Renal cortical epithelial cell (primary cell): ENCODE results near the gene ZNF335. TPM values are rescaled to one million over a fixed set of nuclear protein-coding genes. Genes with fewer than 3 reads are reported as not detected.
A peak's percentile ranks its signal among the peaks of the same experiment; 100 is the strongest.
"Not testable (repeated sequence)": the region's sequence is repeated elsewhere in the genome, so short reads cannot be mapped to it uniquely, and the experiment has no call there.

Experiments used
- DNase-seq: peaks from one replicate; pipeline ENCODE4 v3.0.0-alpha.2; 2011; ENCODE audit warnings: low read depth
- total RNA-seq: library from RNA; depleted of rRNA; stranded (reverse); fragments of >200 nt; gene quantifications from 2 replicates; pipeline ENCODE4 v1.2.3, GENCODE V29; 2014

The ZNF335 gene
- total RNA-seq, 1 donor from 2014 or later: 16.1 TPM

DNA sequence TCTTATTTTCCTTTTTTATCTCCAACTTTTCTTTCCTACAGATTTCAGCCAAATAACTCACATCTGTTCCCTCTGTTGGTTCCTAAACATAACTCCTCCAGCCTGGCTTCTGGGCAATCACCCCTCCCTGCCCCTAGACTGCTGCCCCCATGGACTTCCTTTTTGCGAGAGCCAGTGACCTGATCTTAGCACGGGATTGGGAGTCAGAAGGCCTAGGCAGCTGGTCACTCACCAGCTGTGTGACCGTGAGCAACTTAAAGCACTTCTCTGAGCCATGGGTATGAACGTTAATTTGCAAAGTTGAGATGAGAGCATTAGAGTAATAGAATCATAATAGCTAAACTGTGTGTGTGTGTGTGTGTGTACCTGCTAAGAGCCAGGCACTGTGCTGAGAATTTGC lies 32.2 kb upstream of the ZNF335 start:
- DNase-seq: no peak

- DNase-seq: no peak
Measured at GRCh38 chr20:46002008-46002407, 30.0 kb upstream of the ZNF335 start.

GRCh38 chr20:46001498-46001897 lies 29.5 kb upstream of the ZNF335 start:
- no peak for DNase-seq

DNA sequence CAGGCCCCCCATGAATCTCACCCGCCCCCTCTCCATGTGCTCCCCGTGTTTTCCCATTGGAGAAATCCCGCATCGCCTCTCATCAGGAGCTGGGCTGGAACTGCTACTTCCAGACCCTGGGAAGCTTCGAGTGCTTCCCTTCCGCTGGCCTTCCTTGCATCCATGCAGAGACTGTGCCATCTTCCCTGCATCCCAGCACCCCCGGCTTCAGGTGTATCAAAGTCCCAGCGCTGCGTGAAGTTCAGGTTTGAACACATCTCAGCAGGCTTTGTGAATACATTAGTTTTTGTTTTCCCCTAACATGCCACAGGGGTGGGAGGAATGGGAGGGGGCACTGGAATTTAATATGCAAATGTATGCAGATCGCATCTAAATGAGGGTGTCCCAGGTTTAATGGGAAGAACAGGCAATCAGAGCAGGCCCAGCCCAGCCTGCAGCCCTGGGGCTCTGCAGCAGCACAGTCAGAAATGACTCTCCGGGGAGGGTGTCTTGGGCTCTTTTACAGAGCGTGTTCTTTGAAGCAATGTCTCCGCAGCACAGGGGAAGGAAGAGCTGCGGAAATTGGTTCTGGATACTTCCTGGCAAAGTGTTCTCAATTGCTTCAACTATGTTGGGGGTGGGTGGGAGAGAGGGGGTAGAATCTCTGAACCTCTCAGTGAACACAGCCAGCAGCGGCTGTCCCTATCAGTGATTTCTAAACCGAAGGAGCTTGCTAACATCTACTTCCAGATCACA lies 28.4 kb upstream of the ZNF335 start:
- no peak for DNase-seq

- DNase-seq: no peak
Measured at GRCh38 chr20:45999557-46000261, 27.7 kb upstream of the ZNF335 start.

DNA sequence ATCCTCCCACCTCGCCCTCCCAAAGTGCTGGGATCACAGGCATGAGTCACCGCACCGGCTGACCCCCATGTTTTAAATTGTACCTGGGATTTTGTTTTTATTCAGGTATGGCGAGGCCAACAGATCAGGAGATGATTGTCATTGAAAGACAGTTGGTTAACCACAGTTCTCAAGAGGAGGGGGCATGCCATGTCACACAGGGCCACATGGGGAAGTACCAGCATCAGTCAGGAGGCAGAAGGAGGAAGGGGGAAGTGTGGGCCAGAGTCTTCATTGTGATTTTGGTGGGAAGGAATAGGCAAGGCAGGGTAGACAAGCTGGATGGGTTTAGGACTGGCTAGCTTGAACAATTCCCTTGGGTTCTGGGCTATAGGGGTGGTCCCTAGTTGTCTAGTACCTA lies 26.8 kb upstream of the ZNF335 start:
- DNase-seq: no peak

DNA sequence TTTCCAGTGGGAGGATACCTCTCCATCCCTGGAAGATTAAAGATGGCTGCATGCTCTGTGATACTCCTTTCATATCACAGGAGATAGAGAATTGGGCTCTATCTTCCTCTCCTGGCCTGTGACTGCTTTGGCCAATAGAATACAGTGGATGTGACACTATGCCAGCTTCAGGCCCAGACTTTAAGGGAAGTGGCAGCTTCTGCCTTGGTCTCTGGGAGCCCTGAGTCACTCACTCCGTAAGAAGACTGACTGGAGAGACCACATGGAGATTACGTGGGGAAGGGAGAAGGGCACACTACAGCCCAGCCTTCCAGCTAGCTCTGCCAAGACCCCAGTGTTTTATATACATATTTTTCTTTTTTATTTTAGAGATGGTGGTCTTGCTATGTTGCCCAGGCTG lies 26.3 kb upstream of the ZNF335 start:
- no peak for DNase-seq

GRCh38 chr20:45997187-45997586 lies 25.2 kb upstream of the ZNF335 start:
- DNase-seq: no peak

GRCh38 chr20:45995495-45996097 lies 23.6 kb upstream of the ZNF335 start:
- not testable (repeated sequence) for DNase-seq

DNA sequence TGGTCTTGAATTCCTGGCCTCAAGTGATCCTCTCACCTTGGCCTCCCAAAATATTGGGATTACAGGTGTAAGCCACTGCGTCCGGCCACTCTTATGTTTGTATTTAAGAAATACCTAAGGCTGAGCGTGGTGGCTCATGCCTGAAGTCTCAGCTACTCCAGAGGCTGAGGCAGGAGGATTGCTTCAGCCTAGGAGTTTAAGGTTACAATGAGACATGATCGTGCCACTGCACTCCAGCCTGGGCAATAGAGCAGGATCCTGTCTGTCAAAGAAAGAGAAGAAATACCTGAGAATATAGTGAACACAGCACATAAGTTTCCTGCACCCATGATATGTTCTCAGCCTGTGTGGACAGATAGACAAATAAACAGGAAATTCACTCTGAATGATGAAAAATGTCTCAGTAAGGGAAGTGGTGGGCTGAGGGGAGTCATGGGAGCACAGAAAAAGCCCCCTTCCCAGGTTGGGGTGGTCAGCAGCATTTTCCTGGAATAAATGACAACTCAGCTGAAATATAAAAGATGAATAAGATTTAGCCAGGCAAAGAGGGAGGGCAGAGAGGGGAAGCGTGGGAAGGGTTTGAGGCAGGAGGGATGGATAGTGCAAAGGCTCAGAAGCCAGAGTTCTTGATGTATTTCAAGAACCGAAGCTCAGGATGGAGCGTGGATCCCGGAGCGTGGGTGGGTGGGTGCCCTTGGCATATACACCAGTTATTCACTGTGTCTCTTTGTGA lies 22.9 kb upstream of the ZNF335 start:
- DNase-seq: no peak

DNA sequence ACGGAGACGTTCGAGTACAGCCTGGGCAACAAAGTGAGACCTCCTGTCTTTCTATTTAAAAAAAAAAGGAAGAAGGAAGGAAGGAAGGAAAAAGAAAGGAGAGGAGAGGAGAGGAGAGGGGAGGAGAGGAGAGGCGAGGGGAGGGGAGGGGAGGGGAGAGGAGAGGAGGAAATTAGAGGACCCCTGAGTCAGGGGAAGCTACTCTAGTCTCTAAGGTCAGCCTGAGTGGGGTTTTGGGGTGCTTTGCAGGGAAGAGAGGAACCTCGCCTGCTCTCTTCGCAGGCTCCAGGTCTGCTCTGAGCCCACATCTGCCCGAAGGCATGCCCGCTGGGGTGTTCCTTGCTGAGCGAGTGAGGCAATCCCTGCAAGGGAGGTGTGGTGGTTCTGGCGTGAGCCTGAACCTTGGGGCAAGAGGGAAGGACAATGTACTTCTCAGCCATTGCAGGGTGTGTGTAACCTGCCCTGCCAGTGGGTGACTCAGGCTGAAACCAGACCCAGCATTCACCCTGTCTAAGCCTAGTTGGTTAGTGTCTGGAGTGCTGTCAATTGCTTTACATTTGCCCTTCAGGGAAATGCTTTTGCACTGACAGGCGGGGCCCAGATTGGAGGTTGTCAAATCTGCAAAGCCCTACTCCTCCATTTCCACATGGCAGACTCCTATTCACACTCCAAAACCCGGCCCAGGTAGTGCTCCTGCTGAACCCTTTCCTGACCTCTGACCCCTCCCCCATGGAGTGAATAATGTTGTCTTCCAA lies 21.4 kb upstream of the ZNF335 start:
- DNase-seq: peak; percentile 93

- DNase-seq: no peak
Measured at GRCh38 chr20:45991616-45992015, 19.6 kb upstream of the ZNF335 start.

DNA sequence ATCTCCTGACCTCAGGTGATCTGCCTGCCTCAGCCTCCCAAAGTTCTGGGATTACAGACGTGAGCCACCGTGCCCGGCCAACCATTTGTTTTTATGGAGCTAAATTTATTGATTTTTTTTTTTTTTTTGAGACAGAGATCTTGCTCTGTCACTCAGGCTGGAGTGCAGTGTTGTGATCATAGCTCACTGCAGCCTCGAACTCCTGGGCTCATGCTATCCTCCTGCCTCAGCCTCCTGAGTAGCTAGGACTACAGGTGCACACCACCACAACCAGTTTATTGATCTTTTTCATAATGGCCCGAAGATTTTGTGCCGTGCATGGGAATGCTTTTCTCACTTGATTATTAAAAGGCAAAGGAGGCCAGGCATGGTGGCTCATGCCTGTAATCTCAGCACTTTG lies 16.8 kb upstream of the ZNF335 start:
- not testable (repeated sequence) for DNase-seq

- no peak for DNase-seq
Measured at GRCh38 chr20:45987108-45987780, 15.2 kb upstream of the ZNF335 start.

DNA sequence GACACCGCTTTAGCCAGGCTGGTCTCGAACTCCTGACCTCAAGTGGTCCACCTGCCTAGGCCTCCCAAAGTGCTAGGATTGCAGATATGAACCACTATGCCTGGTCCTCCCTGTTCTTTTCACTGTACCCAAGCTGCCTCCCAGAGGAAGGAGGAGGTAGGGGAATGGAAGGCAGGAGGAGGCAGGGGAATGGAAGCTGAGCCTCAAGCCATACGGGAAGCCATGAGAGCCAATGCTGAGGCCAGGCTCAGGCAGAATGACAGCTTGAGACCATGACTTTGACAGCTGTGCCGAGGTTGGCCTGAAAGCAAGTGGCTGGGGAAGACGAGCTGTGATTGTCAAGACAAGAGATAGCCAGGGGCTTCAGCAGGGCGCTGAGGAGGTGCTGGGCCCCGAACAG lies 13.6 kb upstream of the ZNF335 start:
- DNase-seq: no peak

DNA sequence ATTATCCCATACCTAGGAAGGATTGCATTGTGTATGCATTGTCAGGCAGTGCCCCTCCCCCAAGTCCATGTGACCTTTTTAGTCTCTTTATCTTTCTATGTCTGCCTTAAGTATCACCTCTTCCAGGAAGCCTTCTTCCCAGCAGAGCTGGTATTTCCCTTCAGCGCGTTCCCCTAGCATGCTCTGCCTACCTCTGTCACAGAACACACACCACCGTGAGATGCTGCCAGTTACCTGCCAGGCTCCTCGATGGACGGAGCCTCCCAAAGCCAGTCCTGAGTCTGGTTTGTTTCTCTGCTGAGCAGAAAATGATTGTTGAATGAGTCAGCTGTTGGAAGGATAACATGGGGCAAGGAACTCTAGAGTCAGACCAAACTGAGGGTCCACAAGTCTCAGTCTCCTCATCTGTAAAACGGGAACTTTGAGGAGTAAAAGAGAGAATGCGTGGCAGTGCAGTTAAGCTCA lies 11.3 kb upstream of the ZNF335 start:
- DNase-seq: no peak

GRCh38 chr20:45981261-45981660 lies 9.3 kb upstream of the ZNF335 start:
- no peak for DNase-seq

DNA sequence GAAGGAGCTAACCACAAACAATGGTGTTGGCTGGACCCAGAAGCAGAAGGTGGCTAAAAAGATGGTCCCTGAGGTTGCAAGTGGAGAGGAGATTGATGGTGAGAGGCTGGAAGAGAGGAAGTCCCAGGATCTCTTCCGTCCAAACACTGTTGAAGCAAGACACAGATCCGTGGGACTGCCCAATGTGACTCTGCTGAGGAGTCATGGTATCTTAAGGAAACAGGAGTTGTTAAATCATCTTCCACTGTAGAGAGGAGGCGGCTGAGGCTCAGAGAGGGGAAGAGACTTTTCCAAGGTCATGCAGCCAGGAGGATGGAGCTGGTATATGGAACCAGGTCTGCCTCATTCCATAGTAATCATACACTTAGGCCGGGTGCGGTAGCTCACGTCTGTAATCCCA lies 4.1 kb upstream of the ZNF335 start:
- DNase-seq: no peak

DNA sequence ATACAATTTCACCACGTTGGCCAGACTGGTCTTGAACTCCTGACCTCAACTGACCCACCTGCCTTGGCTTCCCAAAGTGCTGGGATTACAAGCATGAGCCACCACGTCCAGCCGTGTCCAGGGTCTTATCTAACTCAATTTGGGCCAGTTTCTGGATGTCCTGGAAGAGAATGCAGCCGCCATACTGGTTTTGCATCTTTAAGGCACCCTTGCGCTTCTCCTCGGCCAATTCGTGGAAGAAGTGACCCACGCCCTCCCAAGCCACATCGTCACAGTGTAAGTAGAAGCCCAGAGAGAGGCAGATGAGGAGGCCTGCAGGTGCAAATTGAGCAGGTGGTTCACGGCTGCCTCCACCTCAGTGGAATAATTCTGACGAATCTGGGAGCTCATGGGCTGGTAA lies 3.7 kb upstream of the ZNF335 start:
- no peak for DNase-seq

DNA sequence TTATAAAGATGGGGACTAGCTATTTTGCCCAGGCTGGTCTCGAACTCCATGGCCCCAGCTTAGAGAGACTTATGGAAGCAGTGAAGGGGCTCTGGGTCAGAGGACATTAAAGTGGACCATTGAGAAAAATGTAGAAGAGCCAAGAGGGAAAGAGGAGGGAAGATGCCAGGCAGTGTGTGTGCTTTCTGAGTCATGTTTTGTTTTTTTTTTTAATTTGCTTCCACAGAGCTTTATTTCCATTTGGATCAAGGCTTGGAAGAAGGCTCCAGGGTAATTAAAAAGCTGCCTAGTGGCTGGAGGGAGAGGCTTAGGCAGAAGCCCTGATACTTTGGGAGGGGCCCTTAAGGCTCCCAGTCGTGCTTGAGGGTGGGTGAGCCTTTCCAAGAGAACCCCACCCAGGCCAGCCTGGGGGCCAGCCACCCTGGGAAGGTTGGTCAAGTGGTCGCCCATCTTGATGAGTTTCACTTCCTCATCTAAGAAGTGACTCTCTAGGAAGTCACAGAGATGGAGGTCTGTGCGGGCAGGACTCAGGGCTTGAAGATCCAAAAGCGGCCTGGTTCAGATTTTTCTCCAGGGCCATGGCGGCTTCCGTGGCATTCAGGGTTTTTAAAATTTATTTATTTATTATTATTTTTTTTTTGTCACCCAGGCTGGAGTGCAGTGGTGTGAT lies 3.0 kb upstream of the ZNF335 start:
- peak; percentile 38 for DNase-seq
